Breast epithelium (tissue), 3 donors: ENCODE measurements around the gene CASP5.

Experiments used
- POLR2A ChIP-seq: fragments of 450-650 bp; IDR thresholded peaks from one replicate; pipeline ENCODE4 v1.6.1; 2016; ENCODE audit warnings: antibody characterized with exemption, mild to moderate bottlenecking, moderate library complexity
- TF ChIP-seq, protein P1 (sequence below), 3 donors: fragments of 450-650 bp; IDR thresholded peaks; one replicate each; pipeline ENCODE4 v1.5.1; 2016 to 2017; ENCODE audit warnings: antibody characterized with exemption in 3 of 3, mild to moderate bottlenecking in 3 of 3, moderate library complexity in 3 of 3

DNA sequence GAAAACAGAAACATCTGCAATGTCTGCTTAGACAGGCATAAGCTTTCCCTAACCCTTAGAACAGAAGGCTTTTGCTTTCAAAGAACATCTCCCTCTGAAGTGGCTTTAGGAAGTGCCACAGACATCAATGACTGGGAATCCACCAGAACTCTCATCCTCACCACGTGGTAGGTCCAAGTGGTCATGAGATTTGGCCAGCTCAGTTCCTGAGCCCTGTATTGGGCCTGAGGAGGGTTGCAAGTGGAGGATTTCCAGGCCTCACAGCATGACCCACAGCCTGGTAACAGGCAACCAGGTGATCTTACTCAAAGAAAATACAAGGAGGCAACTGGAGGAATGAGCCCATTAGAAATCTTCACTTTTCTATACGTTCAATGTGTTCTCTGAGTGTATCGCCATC, 10.4 kb upstream of the CASP5 start:
- TF ChIP-seq, protein P1, sequence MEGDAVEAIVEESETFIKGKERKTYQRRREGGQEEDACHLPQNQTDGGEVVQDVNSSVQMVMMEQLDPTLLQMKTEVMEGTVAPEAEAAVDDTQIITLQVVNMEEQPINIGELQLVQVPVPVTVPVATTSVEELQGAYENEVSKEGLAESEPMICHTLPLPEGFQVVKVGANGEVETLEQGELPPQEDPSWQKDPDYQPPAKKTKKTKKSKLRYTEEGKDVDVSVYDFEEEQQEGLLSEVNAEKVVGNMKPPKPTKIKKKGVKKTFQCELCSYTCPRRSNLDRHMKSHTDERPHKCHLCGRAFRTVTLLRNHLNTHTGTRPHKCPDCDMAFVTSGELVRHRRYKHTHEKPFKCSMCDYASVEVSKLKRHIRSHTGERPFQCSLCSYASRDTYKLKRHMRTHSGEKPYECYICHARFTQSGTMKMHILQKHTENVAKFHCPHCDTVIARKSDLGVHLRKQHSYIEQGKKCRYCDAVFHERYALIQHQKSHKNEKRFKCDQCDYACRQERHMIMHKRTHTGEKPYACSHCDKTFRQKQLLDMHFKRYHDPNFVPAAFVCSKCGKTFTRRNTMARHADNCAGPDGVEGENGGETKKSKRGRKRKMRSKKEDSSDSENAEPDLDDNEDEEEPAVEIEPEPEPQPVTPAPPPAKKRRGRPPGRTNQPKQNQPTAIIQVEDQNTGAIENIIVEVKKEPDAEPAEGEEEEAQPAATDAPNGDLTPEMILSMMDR (IDR thresholded peaks at IDR 0.05), result no peak
- no peak for TF ChIP-seq POLR2A
